ENCODE data around the gene CNDP2.

DNA sequence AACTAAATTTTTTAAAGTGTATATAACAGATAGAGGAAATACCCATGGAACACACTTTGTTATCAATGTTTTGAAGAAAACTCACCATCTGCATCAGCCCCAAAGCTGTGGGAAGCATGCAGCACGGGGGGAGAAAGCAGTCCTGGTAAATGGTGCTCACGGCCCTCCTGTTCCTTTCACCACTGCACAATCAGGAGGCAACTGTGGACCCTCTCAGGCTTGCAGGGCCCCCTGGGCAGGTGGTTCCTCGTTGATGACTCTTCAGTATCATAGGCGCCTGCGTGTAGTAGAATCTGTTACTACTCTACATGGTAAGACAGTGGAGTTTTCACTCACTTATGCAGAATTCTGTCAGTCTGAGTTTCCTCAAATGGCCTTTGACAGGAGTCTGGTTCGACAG is 33.2 kb downstream of the CNDP2 start:
- TF ChIP-seq, protein P1, sequence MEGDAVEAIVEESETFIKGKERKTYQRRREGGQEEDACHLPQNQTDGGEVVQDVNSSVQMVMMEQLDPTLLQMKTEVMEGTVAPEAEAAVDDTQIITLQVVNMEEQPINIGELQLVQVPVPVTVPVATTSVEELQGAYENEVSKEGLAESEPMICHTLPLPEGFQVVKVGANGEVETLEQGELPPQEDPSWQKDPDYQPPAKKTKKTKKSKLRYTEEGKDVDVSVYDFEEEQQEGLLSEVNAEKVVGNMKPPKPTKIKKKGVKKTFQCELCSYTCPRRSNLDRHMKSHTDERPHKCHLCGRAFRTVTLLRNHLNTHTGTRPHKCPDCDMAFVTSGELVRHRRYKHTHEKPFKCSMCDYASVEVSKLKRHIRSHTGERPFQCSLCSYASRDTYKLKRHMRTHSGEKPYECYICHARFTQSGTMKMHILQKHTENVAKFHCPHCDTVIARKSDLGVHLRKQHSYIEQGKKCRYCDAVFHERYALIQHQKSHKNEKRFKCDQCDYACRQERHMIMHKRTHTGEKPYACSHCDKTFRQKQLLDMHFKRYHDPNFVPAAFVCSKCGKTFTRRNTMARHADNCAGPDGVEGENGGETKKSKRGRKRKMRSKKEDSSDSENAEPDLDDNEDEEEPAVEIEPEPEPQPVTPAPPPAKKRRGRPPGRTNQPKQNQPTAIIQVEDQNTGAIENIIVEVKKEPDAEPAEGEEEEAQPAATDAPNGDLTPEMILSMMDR (IDR thresholded peaks at IDR 0.05 in 4 of 5, conservative IDR thresholded peaks at IDR 0.05 in 1 of 5): no peak
- no peak for TF ChIP-seq POLR2A (IDR thresholded peaks at IDR 0.05)
